Stimulated activated CD4-positive, alpha-beta T cell treated with anti-CD3 and anti-CD28 coated beads, Interleukin-2, amount 100 ng/mL, for 24 hours (primary cell): Measurements from ENCODE around the gene SGSM1.

Experiments used
- DNase-seq, 2 donors: peaks; one replicate each; pipeline ENCODE4 v3.0.0-alpha.2; 2020

Gene SGSM1

GRCh38 chr22:24806663-24807001 is 621 bp downstream of the SGSM1 start:
- DNase-seq = no peak

- no peak for DNase-seq
Observed at GRCh38 chr22:24807284-24807950, 1.4 kb downstream of the SGSM1 start.

GRCh38 chr22:24809331-24809730 is 3.3 kb downstream of the SGSM1 start:
- no peak for DNase-seq

- no peak for DNase-seq
Observed at GRCh38 chr22:24810043-24810749, 4.2 kb downstream of the SGSM1 start.

- DNase-seq = no peak
Observed at GRCh38 chr22:24812950-24813775, 7.2 kb downstream of the SGSM1 start.

GRCh38 chr22:24813861-24814770 is 8.1 kb downstream of the SGSM1 start:
- DNase-seq = no peak

- DNase-seq = no peak
Observed at GRCh38 chr22:24816806-24817205, 10.8 kb downstream of the SGSM1 start.

- DNase-seq = no peak
Observed at GRCh38 chr22:24819487-24819886, 13.5 kb downstream of the SGSM1 start.

GRCh38 chr22:24819911-24820461 is 14.0 kb downstream of the SGSM1 start:
- DNase-seq = no peak

GRCh38 chr22:24822471-24822870 is 16.5 kb downstream of the SGSM1 start:
- DNase-seq = no peak

GRCh38 chr22:24823787-24824186 is 17.8 kb downstream of the SGSM1 start:
- DNase-seq = no peak

GRCh38 chr22:24824250-24824649 is 18.2 kb downstream of the SGSM1 start:
- DNase-seq = no peak

- DNase-seq = no peak
Observed at GRCh38 chr22:24824915-24825314, 18.9 kb downstream of the SGSM1 start.

- no peak for DNase-seq
Observed at GRCh38 chr22:24826710-24827285, 20.8 kb downstream of the SGSM1 start.

- DNase-seq = no peak
Observed at GRCh38 chr22:24827296-24827695, 21.3 kb downstream of the SGSM1 start.

GRCh38 chr22:24830205-24830979 is 24.4 kb downstream of the SGSM1 start:
- no peak for DNase-seq

GRCh38 chr22:24831687-24832086 is 25.7 kb downstream of the SGSM1 start:
- no peak for DNase-seq

- DNase-seq = no peak
Observed at GRCh38 chr22:24833881-24834495, 28.0 kb downstream of the SGSM1 start.

GRCh38 chr22:24834845-24835570 is 29.0 kb downstream of the SGSM1 start:
- peak in 1 of 2 donors; percentile 6 for DNase-seq

- DNase-seq = no peak
Observed at GRCh38 chr22:24836282-24836681, 30.3 kb downstream of the SGSM1 start.
